A673 (cell line): ENCODE measurements around the gene TMEM150A.

ENCODE experiments used
- CTCF ChIP-seq: fragments of 300-800, 200-600 bp; sonication (generic); conservative IDR thresholded peaks from 2 replicates; pipeline ENCODE4 v1.5.1; 2017; ENCODE audit warnings: low read depth, mild to moderate bottlenecking, antibody characterized with exemption, low read length, moderate library complexity, mixed read lengths
- EZH2 ChIP-seq: fragments of 200-600 bp; sonication (generic); IDR thresholded peaks from 2 replicates; pipeline ENCODE4 v1.6.1; 2017; ENCODE audit warnings: borderline replicate concordance, low read depth, mild to moderate bottlenecking, mixed read lengths, antibody characterized with exemption, low read length; ENCODE audit not compliant: poor library complexity, severe bottlenecking

GRCh38 chr2:85589181-85589580 lies 13.3 kb downstream of the TMEM150A start:
- TF ChIP-seq CTCF (no peak), EZH2 (no peak)
